HepG2 (cell line): ENCODE measurements around the gene TMEM121. TPM values are rescaled to one million over a fixed set of nuclear protein-coding genes. Genes with fewer than 3 reads are reported as not detected.
A peak's percentile ranks its signal among the peaks of the same experiment; 100 is the strongest.

Experiments
- ATF5 ChIP-seq: sonication (generic); formaldehyde crosslinking; IDR thresholded peaks from 2 replicates; pipeline ENCODE4 v1.4.0; 2020; ENCODE audit warnings: mild to moderate bottlenecking, low read depth, missing genetic modification reagents
- BRD4 ChIP-seq: sonication (generic); formaldehyde crosslinking; IDR thresholded peaks from 2 replicates; pipeline ENCODE4 v1.4.0; 2020; ENCODE audit warnings: missing genetic modification reagents
- FOXP4 ChIP-seq: sonication (generic); formaldehyde crosslinking; IDR thresholded peaks from 2 replicates; pipeline ENCODE4 v1.4.0; 2020; ENCODE audit warnings: missing genetic modification reagents
- MAFF ChIP-seq: IDR thresholded peaks from 2 replicates; pipeline ENCODE4 v1.6.1; 2011; ENCODE audit warnings: low read depth, low read length, improper control_type of control experiment
- NAIF1 ChIP-seq: sonication (generic); formaldehyde crosslinking; IDR thresholded peaks from 2 replicates; pipeline ENCODE4 v1.5.0; 2020; ENCODE audit warnings: mild to moderate bottlenecking, missing genetic modification reagents, borderline replicate concordance
- NCOA1 ChIP-seq: sonication (generic); formaldehyde crosslinking; IDR thresholded peaks from 2 replicates; pipeline ENCODE4 v1.9.0; 2021; ENCODE audit warnings: missing genetic modification reagents
- SETDB1 ChIP-seq: sonication (generic); formaldehyde crosslinking; IDR thresholded peaks from 2 replicates; pipeline ENCODE4 v1.5.1; 2020; ENCODE audit warnings: missing genetic modification reagents, mild to moderate bottlenecking, borderline replicate concordance
- TAF15 ChIP-seq: fragments of 200-400 bp; formaldehyde crosslinking; IDR thresholded peaks from one replicate; pipeline ENCODE4 v1.6.1; 2018; ENCODE audit warnings: mild to moderate bottlenecking, low read depth, low read length; ENCODE audit not compliant: poor library complexity, severe bottlenecking
- YY1 ChIP-seq: IDR thresholded peaks from 2 replicates; pipeline ENCODE4 v1.6.1; 2011; ENCODE audit warnings: low read length, low read depth, moderate library complexity, mild to moderate bottlenecking; ENCODE audit not compliant: insufficient read depth, insufficient replicate concordance
- ZBTB20 ChIP-seq: sonication (generic); formaldehyde crosslinking; IDR thresholded peaks from 2 replicates; pipeline ENCODE4 v1.8.1; 2023; ENCODE audit warnings: missing genetic modification reagents, low read depth, mild to moderate bottlenecking, borderline replicate concordance
- ZNF17 ChIP-seq: sonication (generic); formaldehyde crosslinking; IDR thresholded peaks from 2 replicates; pipeline ENCODE4 v1.5.0; 2020; ENCODE audit warnings: mild to moderate bottlenecking, missing genetic modification reagents
- ZNF232 ChIP-seq: sonication (generic); formaldehyde crosslinking; IDR thresholded peaks from 2 replicates; pipeline ENCODE4 v1.4.0; 2020; ENCODE audit warnings: missing genetic modification reagents, borderline replicate concordance
- ZNF552 ChIP-seq: sonication (generic); formaldehyde crosslinking; IDR thresholded peaks from 2 replicates; pipeline ENCODE4 v1.9.0; 2022; ENCODE audit warnings: missing genetic modification reagents, mild to moderate bottlenecking, borderline replicate concordance
- ZNF704 ChIP-seq: sonication (generic); formaldehyde crosslinking; IDR thresholded peaks from 2 replicates; pipeline ENCODE4 v1.8.1; 2023; ENCODE audit warnings: mild to moderate bottlenecking, inconsistent platforms, moderate library complexity, missing genetic modification reagents, borderline replicate concordance
- ZNF747 ChIP-seq: sonication (generic); formaldehyde crosslinking; IDR thresholded peaks from 2 replicates; pipeline ENCODE4 v1.8.1; 2023; ENCODE audit warnings: missing genetic modification reagents, mild to moderate bottlenecking, borderline replicate concordance
- ZNF781 ChIP-seq: sonication (generic); formaldehyde crosslinking; IDR thresholded peaks from 2 replicates; pipeline ENCODE4 v1.5.1; 2020; ENCODE audit warnings: borderline replicate concordance, mild to moderate bottlenecking, missing genetic modification reagents; ENCODE audit errors: not compliant biosample characterization
- polyA plus RNA-seq, 8 experiments: library from polyadenylated mRNA; depleted of rRNA in 3 of 8; stranded (reverse) in 7 of 8; unstranded in 1 of 8; fragments of >200 nt; fragmentation: Illumina TruSeq in 4 of 8; extraction: Trizol in 4 of 8; gene quantifications; 2 replicates each; pipeline versions ENCODE4 v1.2.1 to v1.2.3, GENCODE V29; 2011 to 2016; ENCODE audit warnings: low read depth in 4 of 8, missing spikeins in 1 of 8, mixed read lengths in 1 of 8; ENCODE audit not compliant: insufficient read depth in 1 of 8
- total RNA-seq, 5 experiments: library from RNA; depleted of rRNA; stranded (reverse); fragments of >200 nt; fragmentation: Illumina TruSeq; extraction: Trizol; gene quantifications; 2 replicates each; pipeline ENCODE4 v1.2.3, GENCODE V29; 2016; ENCODE audit warnings: low read depth in 1 of 5
- TF ChIP-seq, protein P1 (sequence below): sonication (generic); formaldehyde crosslinking; IDR thresholded peaks from 2 replicates; pipeline ENCODE4 v1.4.0; 2020; ENCODE audit warnings: missing genetic modification reagents
- TF ChIP-seq, protein P2 (sequence below): sonication (generic); formaldehyde crosslinking; IDR thresholded peaks from 2 replicates; pipeline ENCODE4 v1.4.0; 2020; ENCODE audit warnings: missing genetic modification reagents, borderline replicate concordance

The TMEM121 gene
- total and polyA plus RNA-seq, 2 of the 13 experiments (the other 11 are each of a cell fraction or from before 2014, with no cell fraction given) = 6.6 to 19.0 TPM

- TF ChIP-seq, protein P1, sequence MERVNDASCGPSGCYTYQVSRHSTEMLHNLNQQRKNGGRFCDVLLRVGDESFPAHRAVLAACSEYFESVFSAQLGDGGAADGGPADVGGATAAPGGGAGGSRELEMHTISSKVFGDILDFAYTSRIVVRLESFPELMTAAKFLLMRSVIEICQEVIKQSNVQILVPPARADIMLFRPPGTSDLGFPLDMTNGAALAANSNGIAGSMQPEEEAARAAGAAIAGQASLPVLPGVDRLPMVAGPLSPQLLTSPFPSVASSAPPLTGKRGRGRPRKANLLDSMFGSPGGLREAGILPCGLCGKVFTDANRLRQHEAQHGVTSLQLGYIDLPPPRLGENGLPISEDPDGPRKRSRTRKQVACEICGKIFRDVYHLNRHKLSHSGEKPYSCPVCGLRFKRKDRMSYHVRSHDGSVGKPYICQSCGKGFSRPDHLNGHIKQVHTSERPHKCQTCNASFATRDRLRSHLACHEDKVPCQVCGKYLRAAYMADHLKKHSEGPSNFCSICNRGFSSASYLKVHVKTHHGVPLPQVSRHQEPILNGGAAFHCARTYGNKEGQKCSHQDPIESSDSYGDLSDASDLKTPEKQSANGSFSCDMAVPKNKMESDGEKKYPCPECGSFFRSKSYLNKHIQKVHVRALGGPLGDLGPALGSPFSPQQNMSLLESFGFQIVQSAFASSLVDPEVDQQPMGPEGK (CRISPR knock-in tag) = peak; percentile 92
- TF ChIP-seq YY1 = peak; percentile 22
- peak; percentile 59 for TF ChIP-seq ZNF781 (CRISPR knock-in tag)
- peak; percentile 67 for TF ChIP-seq TAF15
- no peak for TF ChIP-seq FOXP4
- TF ChIP-seq BRD4 = peak; percentile 49; the same call in 1 of the 2 replicates
- TF ChIP-seq ZNF747 = 0 out of 2 replicates have a peak, but pooled peaks have one; percentile 26
- TF ChIP-seq, protein P2, sequence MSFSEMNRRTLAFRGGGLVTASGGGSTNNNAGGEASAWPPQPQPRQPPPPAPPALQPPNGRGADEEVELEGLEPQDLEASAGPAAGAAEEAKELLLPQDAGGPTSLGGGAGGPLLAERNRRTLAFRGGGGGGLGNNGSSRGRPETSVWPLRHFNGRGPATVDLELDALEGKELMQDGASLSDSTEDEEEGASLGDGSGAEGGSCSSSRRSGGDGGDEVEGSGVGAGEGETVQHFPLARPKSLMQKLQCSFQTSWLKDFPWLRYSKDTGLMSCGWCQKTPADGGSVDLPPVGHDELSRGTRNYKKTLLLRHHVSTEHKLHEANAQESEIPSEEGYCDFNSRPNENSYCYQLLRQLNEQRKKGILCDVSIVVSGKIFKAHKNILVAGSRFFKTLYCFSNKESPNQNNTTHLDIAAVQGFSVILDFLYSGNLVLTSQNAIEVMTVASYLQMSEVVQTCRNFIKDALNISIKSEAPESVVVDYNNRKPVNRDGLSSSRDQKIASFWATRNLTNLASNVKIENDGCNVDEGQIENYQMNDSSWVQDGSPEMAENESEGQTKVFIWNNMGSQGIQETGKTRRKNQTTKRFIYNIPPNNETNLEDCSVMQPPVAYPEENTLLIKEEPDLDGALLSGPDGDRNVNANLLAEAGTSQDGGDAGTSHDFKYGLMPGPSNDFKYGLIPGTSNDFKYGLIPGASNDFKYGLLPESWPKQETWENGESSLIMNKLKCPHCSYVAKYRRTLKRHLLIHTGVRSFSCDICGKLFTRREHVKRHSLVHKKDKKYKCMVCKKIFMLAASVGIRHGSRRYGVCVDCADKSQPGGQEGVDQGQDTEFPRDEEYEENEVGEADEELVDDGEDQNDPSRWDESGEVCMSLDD (CRISPR knock-in tag) = 0 out of 2 replicates have a peak, but pooled peaks have one; percentile 61
- no peak for TF ChIP-seq NAIF1 (CRISPR knock-in tag)
- TF ChIP-seq SETDB1 = no peak
- no peak for TF ChIP-seq ZNF17 (CRISPR knock-in tag)
- no peak for TF ChIP-seq ATF5 (CRISPR knock-in tag)
- peak; percentile 2; the same call in 1 of the 2 replicates for TF ChIP-seq MAFF
- TF ChIP-seq ZNF704 (CRISPR knock-in tag) = 0 out of 2 replicates have a peak, but pooled peaks have one; percentile 34
- TF ChIP-seq ZNF552 (CRISPR knock-in tag) = 0 out of 2 replicates have a peak, but pooled peaks have one; percentile 30
- peak; percentile 60; the same call in 1 of the 2 replicates for TF ChIP-seq ZNF232 (CRISPR knock-in tag)
- peak; percentile 55; the same call in 1 of the 2 replicates for TF ChIP-seq ZBTB20 (CRISPR knock-in tag)
- TF ChIP-seq NCOA1 (CRISPR knock-in tag) = no peak
Measured at GRCh38 chr14:105495101-105495989, 31.0 kb upstream of the TMEM121 start (continued).
